Measurements from ENCODE around the gene ERO1B.
"Not testable (repeated sequence)": the region's sequence is repeated elsewhere in the genome, so short reads cannot be mapped to it uniquely, and the experiment has no call there.

ERO1B gene

GRCh38 chr1:236320214-236320613, 38.5 kb upstream of the ERO1B start:
- Histone ChIP-seq H3K4me3 (no peak overlapping the region), H3K9ac (ENCODE audit: insufficient read length) (no peak overlapping the region), H3K36me3 (ENCODE audit: insufficient read depth, low read length) (no peaks in the 10 kb centered on the region), H3K9me3 (ENCODE audit: low read depth, low read length) (no peaks in the 10 kb centered on the region), H3K27ac (no peak overlapping the region)
- TF ChIP-seq EZH2 (IDR thresholded peaks at IDR 0.05) (no peak), FOXP2 (optimal IDR thresholded peaks at IDR 0.05; ENCODE audit: control extremely low read depth, extremely low read length, insufficient read depth) (no peak), POLR2AphosphoS5 (IDR thresholded peaks at IDR 0.05; ENCODE audit: borderline replicate concordance, low read depth, low read length) (no peak)
- no peak for DNase-seq (ENCODE audit: low read depth, low spot score)

GRCh38 chr1:236316437-236316836, 34.7 kb upstream of the ERO1B start:
- Histone ChIP-seq H3K36me3 (ENCODE audit: insufficient read depth, low read length) (no peaks in the 10 kb centered on the region), H3K9me3 (ENCODE audit: low read depth, low read length) (no peaks in the 10 kb centered on the region), H3K27ac (no peak overlapping the region), H3K4me3 (no peak overlapping the region), H3K9ac (ENCODE audit: insufficient read length) (no peak overlapping the region)
- DNase-seq (ENCODE audit: low read depth, low spot score) = no peak
- TF ChIP-seq EZH2 (IDR thresholded peaks at IDR 0.05) (no peak), FOXP2 (optimal IDR thresholded peaks at IDR 0.05; ENCODE audit: control extremely low read depth, extremely low read length, insufficient read depth) (no peak), POLR2AphosphoS5 (IDR thresholded peaks at IDR 0.05; ENCODE audit: borderline replicate concordance, low read depth, low read length) (no peak)

- no peaks in the 10 kb centered on the region for H3K36me3 ChIP-seq (ENCODE audit: insufficient read depth, low read length)
- TF ChIP-seq POLR2AphosphoS5 (IDR thresholded peaks at IDR 0.05; ENCODE audit: borderline replicate concordance, low read depth, low read length) = no peak
- no peak overlapping the region for H3K9ac ChIP-seq (ENCODE audit: insufficient read length)
- no peak for DNase-seq (ENCODE audit: low read depth, low spot score)
- no peak overlapping the region for H3K4me3 ChIP-seq
- H3K9me3 ChIP-seq (ENCODE audit: low read depth, low read length) = no peaks in the 10 kb centered on the region
- no peak overlapping the region for H3K27ac ChIP-seq
Measured at GRCh38 chr1:236315518-236315917, 33.8 kb upstream of the ERO1B start.

- DNase-seq (ENCODE audit: low read depth, low spot score) = no peak
- no peaks in the 10 kb centered on the region for H3K36me3 ChIP-seq (ENCODE audit: insufficient read depth, low read length)
- no peaks in the 10 kb centered on the region for H3K9me3 ChIP-seq (ENCODE audit: low read depth, low read length)
- no peak overlapping the region for H3K27ac ChIP-seq
- TF ChIP-seq EZH2 (IDR thresholded peaks at IDR 0.05) (no peak), FOXP2 (optimal IDR thresholded peaks at IDR 0.05; ENCODE audit: control extremely low read depth, extremely low read length, insufficient read depth) (no peak), POLR2AphosphoS5 (IDR thresholded peaks at IDR 0.05; ENCODE audit: borderline replicate concordance, low read depth, low read length) (no peak)
- H3K4me3 ChIP-seq = no peak overlapping the region
- no peak overlapping the region for H3K9ac ChIP-seq (ENCODE audit: insufficient read length)
Measured at GRCh38 chr1:236315092-236315491, 33.3 kb upstream of the ERO1B start.

- H3K9me3 ChIP-seq (ENCODE audit: low read depth, low read length); DNase-seq (ENCODE audit: low read depth, low spot score): not testable (repeated sequence)
Measured at GRCh38 chr1:236314050-236314449, 32.3 kb upstream of the ERO1B start.

GRCh38 chr1:236313427-236313826, 31.7 kb upstream of the ERO1B start:
- Histone ChIP-seq H3K9me3 (ENCODE audit: low read depth, low read length) (no peaks in the 10 kb centered on the region), H3K27ac (no peak overlapping the region), H3K9ac (ENCODE audit: insufficient read length) (no peak overlapping the region), H3K4me3 (no peak overlapping the region), H3K36me3 (ENCODE audit: insufficient read depth, low read length) (no peaks in the 10 kb centered on the region)
- TF ChIP-seq EZH2 (IDR thresholded peaks at IDR 0.05) (no peak), POLR2AphosphoS5 (IDR thresholded peaks at IDR 0.05; ENCODE audit: borderline replicate concordance, low read depth, low read length) (no peak), FOXP2 (optimal IDR thresholded peaks at IDR 0.05; ENCODE audit: control extremely low read depth, extremely low read length, insufficient read depth) (no peak)
- no peak for DNase-seq (ENCODE audit: low read depth, low spot score)

More at GRCh38 chr1:236314050-236314449, 32.3 kb upstream of the ERO1B start:
- not testable (repeated sequence) for H3K36me3 ChIP-seq (ENCODE audit: insufficient read depth, low read length); H3K27ac ChIP-seq; H3K9ac ChIP-seq (ENCODE audit: insufficient read length); H3K4me3 ChIP-seq

- Histone ChIP-seq H3K9ac (ENCODE audit: insufficient read length) (no peak overlapping the region), H3K36me3 (ENCODE audit: insufficient read depth, low read length) (no peaks in the 10 kb centered on the region), H3K9me3 (ENCODE audit: low read depth, low read length) (no peaks in the 10 kb centered on the region), H3K4me3 (no peak overlapping the region), H3K27ac (no peak overlapping the region)
- no peak for TF ChIP-seq POLR2AphosphoS5 (IDR thresholded peaks at IDR 0.05; ENCODE audit: borderline replicate concordance, low read depth, low read length)
- no peak for TF ChIP-seq FOXP2 (optimal IDR thresholded peaks at IDR 0.05; ENCODE audit: control extremely low read depth, extremely low read length, insufficient read depth)
- no peak for TF ChIP-seq EZH2 (IDR thresholded peaks at IDR 0.05)
- DNase-seq (ENCODE audit: low read depth, low spot score) = no peak
Measured at GRCh38 chr1:236311040-236311439, 29.3 kb upstream of the ERO1B start.

- no peak overlapping the region for H3K4me3 ChIP-seq
- no peak for DNase-seq (ENCODE audit: low read depth, low spot score)
- H3K9ac ChIP-seq (ENCODE audit: insufficient read length) = no peak overlapping the region
- H3K36me3 ChIP-seq (ENCODE audit: insufficient read depth, low read length) = no peaks in the 10 kb centered on the region
- H3K9me3 ChIP-seq (ENCODE audit: low read depth, low read length) = no peaks in the 10 kb centered on the region
- TF ChIP-seq FOXP2 (optimal IDR thresholded peaks at IDR 0.05; ENCODE audit: control extremely low read depth, extremely low read length, insufficient read depth) (no peak), POLR2AphosphoS5 (IDR thresholded peaks at IDR 0.05; ENCODE audit: borderline replicate concordance, low read depth, low read length) (no peak), EZH2 (IDR thresholded peaks at IDR 0.05) (no peak)
- no peak overlapping the region for H3K27ac ChIP-seq
Measured at GRCh38 chr1:236308827-236309226, 27.1 kb upstream of the ERO1B start.

GRCh38 chr1:236307435-236307834, 25.7 kb upstream of the ERO1B start:
- Histone ChIP-seq H3K9ac (ENCODE audit: insufficient read length) (no peak overlapping the region), H3K27ac (no peak overlapping the region), H3K9me3 (ENCODE audit: low read depth, low read length) (no peaks in the 10 kb centered on the region), H3K36me3 (ENCODE audit: insufficient read depth, low read length) (no peaks in the 10 kb centered on the region), H3K4me3 (no peak overlapping the region)
- DNase-seq (ENCODE audit: low read depth, low spot score) = no peak
- TF ChIP-seq POLR2AphosphoS5 (IDR thresholded peaks at IDR 0.05; ENCODE audit: borderline replicate concordance, low read depth, low read length) = no peak; the same call in 1 of the 2 replicates
- no peak for TF ChIP-seq EZH2 (IDR thresholded peaks at IDR 0.05)
- no peak for TF ChIP-seq FOXP2 (optimal IDR thresholded peaks at IDR 0.05; ENCODE audit: control extremely low read depth, extremely low read length, insufficient read depth)

All from SK-N-MC (cell line).